ENCODE data around the gene TOX3.

Gene TOX3

GRCh38 chr16:52434224-52434623 is 112.7 kb downstream of the TOX3 start:
- H3K4me1 ChIP-seq (ENCODE audit: control insufficient read depth in 2 of 2, insufficient read depth in 1 of 2, low read depth in 1 of 2, low read length in 2 of 2), result peaks cover 7 to 16% of the 10 kb centered on the region in 2 donors
- H4K91ac ChIP-seq (ENCODE audit: low read depth, low read length, poor library complexity), result no peak overlapping the region
- no peak overlapping the region for H2AK5ac ChIP-seq (ENCODE audit: low read depth, low read length)
- H3K4me2 ChIP-seq (ENCODE audit: insufficient read depth, low read length, poor library complexity, severe bottlenecking), result no peak overlapping the region
- H3K14ac ChIP-seq (ENCODE audit: low read length), result no peak overlapping the region
- H3K9ac ChIP-seq (ENCODE audit: low read depth, low read length, poor library complexity), result no peak overlapping the region
- no peak overlapping the region for H3K4ac ChIP-seq (ENCODE audit: low read length)
- no peak overlapping the region for H2BK120ac ChIP-seq (ENCODE audit: low read depth, low read length)
- no peak for DNase-seq (ENCODE audit: low spot score)
- no peaks in the 10 kb centered on the region for H3K9me3 ChIP-seq (replicated peaks in 1 of 2; ENCODE audit: control insufficient read depth in 2 of 2, insufficient read depth in 1 of 2, low read depth in 1 of 2, low read length in 2 of 2)
- H2BK5ac ChIP-seq (ENCODE audit: low read length), result no peak overlapping the region
- H3K18ac ChIP-seq (ENCODE audit: low read length), result no peak overlapping the region
- no peak overlapping the region for H2AFZ ChIP-seq (ENCODE audit: low read length)
- no peaks in the 10 kb centered on the region for H3K79me1 ChIP-seq (ENCODE audit: low read depth, low read length)
- H3K27me3 ChIP-seq (ENCODE audit: control insufficient read depth in 3 of 3, insufficient read depth in 3 of 3, low read depth in 1 of 3, low read length in 3 of 3), result no peaks in the 10 kb centered on the region
- H4K8ac ChIP-seq (ENCODE audit: low read depth, low read length), result no peak overlapping the region
- H2BK12ac ChIP-seq (ENCODE audit: low read length), result no peak overlapping the region
- no peak overlapping the region for H2BK15ac ChIP-seq (ENCODE audit: low read length)
- peaks cover 3 to 24% of the 10 kb centered on the region in 2 donors for H3K36me3 ChIP-seq (replicated peaks in 1 of 2; ENCODE audit: control insufficient read depth in 2 of 2, insufficient read depth in 2 of 2, low read length in 2 of 2)
- no peak overlapping the region for H3K27ac ChIP-seq (replicated peaks; ENCODE audit: low read length)
- no peak overlapping the region for H3K23ac ChIP-seq (ENCODE audit: low read depth, low read length, poor library complexity)
- no CpG with 5 or more reads among the region's 1 CpG for WGBS, 2 donors (ENCODE audit: extremely low coverage in 2 of 2, insufficient read length in 2 of 2, insufficient replicate concordance in 1 of 2)
- no peak overlapping the region for H3K4me3 ChIP-seq (ENCODE audit: low read length in 2 of 2)

- H3K14ac ChIP-seq (ENCODE audit: low read length), result no peak overlapping the region
- H3K4ac ChIP-seq (ENCODE audit: low read length), result no peak overlapping the region
- H4K8ac ChIP-seq (ENCODE audit: low read depth, low read length), result no peak overlapping the region
- H4K91ac ChIP-seq (ENCODE audit: low read depth, low read length, poor library complexity), result no peak overlapping the region
- no peak overlapping the region for H2AK5ac ChIP-seq (ENCODE audit: low read depth, low read length)
- WGBS, 2 donors (ENCODE audit: extremely low coverage in 2 of 2, insufficient read length in 2 of 2, insufficient replicate concordance in 1 of 2), result no CpG with 5 or more reads among the region's 2 CpGs
- no peak overlapping the region for H2AFZ ChIP-seq (ENCODE audit: low read length)
- no peak overlapping the region for H3K27ac ChIP-seq (replicated peaks; ENCODE audit: low read length)
- H2BK12ac ChIP-seq (ENCODE audit: low read length), result no peak overlapping the region
- H2BK5ac ChIP-seq (ENCODE audit: low read length), result no peak overlapping the region
- DNase-seq (ENCODE audit: low spot score), result no peak
- no peak overlapping the region for H3K9ac ChIP-seq (ENCODE audit: low read depth, low read length, poor library complexity)
- H3K4me1 ChIP-seq (ENCODE audit: control insufficient read depth in 2 of 2, insufficient read depth in 1 of 2, low read depth in 1 of 2, low read length in 2 of 2), result peaks cover 7 to 16% of the 10 kb centered on the region in 2 donors
- no peak overlapping the region for H2BK15ac ChIP-seq (ENCODE audit: low read length)
- H3K36me3 ChIP-seq (replicated peaks in 1 of 2; ENCODE audit: control insufficient read depth in 2 of 2, insufficient read depth in 2 of 2, low read length in 2 of 2), result peaks cover 0 to 19% of the 10 kb centered on the region in 2 donors
- no peak overlapping the region for H3K4me3 ChIP-seq (ENCODE audit: low read length in 2 of 2)
- no peaks in the 10 kb centered on the region for H3K9me3 ChIP-seq (replicated peaks in 1 of 2; ENCODE audit: control insufficient read depth in 2 of 2, insufficient read depth in 1 of 2, low read depth in 1 of 2, low read length in 2 of 2)
- no peak overlapping the region for H3K4me2 ChIP-seq (ENCODE audit: insufficient read depth, low read length, poor library complexity, severe bottlenecking)
- no peak overlapping the region for H3K23ac ChIP-seq (ENCODE audit: low read depth, low read length, poor library complexity)
- no peak overlapping the region for H3K18ac ChIP-seq (ENCODE audit: low read length)
- H3K79me1 ChIP-seq (ENCODE audit: low read depth, low read length), result no peaks in the 10 kb centered on the region
- no peaks in the 10 kb centered on the region for H3K27me3 ChIP-seq (ENCODE audit: control insufficient read depth in 3 of 3, insufficient read depth in 3 of 3, low read depth in 1 of 3, low read length in 3 of 3)
- no peak overlapping the region for H2BK120ac ChIP-seq (ENCODE audit: low read depth, low read length)
Observed at GRCh38 chr16:52433643-52434042, 113.3 kb downstream of the TOX3 start.

GRCh38 chr16:52424591-52424990 is 122.4 kb downstream of the TOX3 start:
- Histone ChIP-seq H2BK12ac (ENCODE audit: low read length) (no peak overlapping the region), H3K79me1 (ENCODE audit: low read depth, low read length) (no peaks in the 10 kb centered on the region), H3K36me3 (replicated peaks in 1 of 2; ENCODE audit: control insufficient read depth in 2 of 2, insufficient read depth in 2 of 2, low read length in 2 of 2) (no peaks in the 10 kb centered on the region), H3K9me3 (replicated peaks in 1 of 2; ENCODE audit: control insufficient read depth in 2 of 2, insufficient read depth in 1 of 2, low read depth in 1 of 2, low read length in 2 of 2) (no peaks in the 10 kb centered on the region), H3K14ac (ENCODE audit: low read length) (no peak overlapping the region), H4K8ac (ENCODE audit: low read depth, low read length) (no peak overlapping the region), H2AFZ (ENCODE audit: low read length) (no peak overlapping the region), H2BK15ac (ENCODE audit: low read length) (no peak overlapping the region), H3K4ac (ENCODE audit: low read length) (no peak overlapping the region), H4K91ac (ENCODE audit: low read depth, low read length, poor library complexity) (no peak overlapping the region), H3K4me1 (ENCODE audit: control insufficient read depth in 2 of 2, insufficient read depth in 1 of 2, low read depth in 1 of 2, low read length in 2 of 2) (no peaks in the 10 kb centered on the region), H3K23ac (ENCODE audit: low read depth, low read length, poor library complexity) (no peak overlapping the region), H2AK5ac (ENCODE audit: low read depth, low read length) (no peak overlapping the region), H3K18ac (ENCODE audit: low read length) (peak overlapping the region; percentile 58), H3K27ac (replicated peaks; ENCODE audit: low read length) (no peak overlapping the region), H3K9ac (ENCODE audit: low read depth, low read length, poor library complexity) (no peak overlapping the region), H3K4me2 (ENCODE audit: insufficient read depth, low read length, poor library complexity, severe bottlenecking) (no peak overlapping the region), H3K27me3 (ENCODE audit: control insufficient read depth in 3 of 3, insufficient read depth in 3 of 3, low read depth in 1 of 3, low read length in 3 of 3) (no peaks in the 10 kb centered on the region), H2BK120ac (ENCODE audit: low read depth, low read length) (no peak overlapping the region), H3K4me3 (ENCODE audit: low read length in 2 of 2) (no peak overlapping the region), H2BK5ac (ENCODE audit: low read length) (no peak overlapping the region)
- no CpG with 5 or more reads among the region's 2 CpGs for WGBS, 2 donors (ENCODE audit: extremely low coverage in 2 of 2, insufficient read length in 2 of 2, insufficient replicate concordance in 1 of 2)
- no peak for DNase-seq (ENCODE audit: low spot score)

- Histone ChIP-seq H2AK5ac (ENCODE audit: low read depth, low read length) (no peak overlapping the region), H2BK15ac (ENCODE audit: low read length) (no peak overlapping the region), H4K8ac (ENCODE audit: low read depth, low read length) (no peak overlapping the region), H3K79me1 (ENCODE audit: low read depth, low read length) (no peaks in the 10 kb centered on the region), H3K4me2 (ENCODE audit: insufficient read depth, low read length, poor library complexity, severe bottlenecking) (no peak overlapping the region), H3K36me3 (replicated peaks in 1 of 2; ENCODE audit: control insufficient read depth in 2 of 2, insufficient read depth in 2 of 2, low read length in 2 of 2) (no peaks in the 10 kb centered on the region), H3K14ac (ENCODE audit: low read length) (no peak overlapping the region), H2BK120ac (ENCODE audit: low read depth, low read length) (no peak overlapping the region), H4K91ac (ENCODE audit: low read depth, low read length, poor library complexity) (no peak overlapping the region), H3K27ac (replicated peaks; ENCODE audit: low read length) (no peak overlapping the region), H2BK12ac (ENCODE audit: low read length) (no peak overlapping the region), H2AFZ (ENCODE audit: low read length) (no peak overlapping the region), H3K9me3 (replicated peaks in 1 of 2; ENCODE audit: control insufficient read depth in 2 of 2, insufficient read depth in 1 of 2, low read depth in 1 of 2, low read length in 2 of 2) (no peaks in the 10 kb centered on the region), H3K4me1 (ENCODE audit: control insufficient read depth in 2 of 2, insufficient read depth in 1 of 2, low read depth in 1 of 2, low read length in 2 of 2) (no peaks in the 10 kb centered on the region), H3K9ac (ENCODE audit: low read depth, low read length, poor library complexity) (no peak overlapping the region), H3K4me3 (ENCODE audit: low read length in 2 of 2) (no peak overlapping the region), H3K4ac (ENCODE audit: low read length) (no peak overlapping the region), H3K18ac (ENCODE audit: low read length) (no peak overlapping the region), H2BK5ac (ENCODE audit: low read length) (no peak overlapping the region), H3K27me3 (ENCODE audit: control insufficient read depth in 3 of 3, insufficient read depth in 3 of 3, low read depth in 1 of 3, low read length in 3 of 3) (no peaks in the 10 kb centered on the region), H3K23ac (ENCODE audit: low read depth, low read length, poor library complexity) (no peak overlapping the region)
- no CpG with 5 or more reads among the region's 1 CpG for WGBS, 2 donors (ENCODE audit: extremely low coverage in 2 of 2, insufficient read length in 2 of 2, insufficient replicate concordance in 1 of 2)
- DNase-seq (ENCODE audit: low spot score), result no peak
Observed at GRCh38 chr16:52422307-52422706, 124.6 kb downstream of the TOX3 start.

All from neuronal stem cell (in vitro differentiated cells).